GM19240 (cell line): ENCODE results near the gene SUN1.

Experiments used
- DNase-seq: peaks from one replicate; pipeline ENCODE4 v3.0.0; 2011; ENCODE audit warnings: low spot score; ENCODE audit not compliant: insufficient read length

The SUN1 gene

DNA sequence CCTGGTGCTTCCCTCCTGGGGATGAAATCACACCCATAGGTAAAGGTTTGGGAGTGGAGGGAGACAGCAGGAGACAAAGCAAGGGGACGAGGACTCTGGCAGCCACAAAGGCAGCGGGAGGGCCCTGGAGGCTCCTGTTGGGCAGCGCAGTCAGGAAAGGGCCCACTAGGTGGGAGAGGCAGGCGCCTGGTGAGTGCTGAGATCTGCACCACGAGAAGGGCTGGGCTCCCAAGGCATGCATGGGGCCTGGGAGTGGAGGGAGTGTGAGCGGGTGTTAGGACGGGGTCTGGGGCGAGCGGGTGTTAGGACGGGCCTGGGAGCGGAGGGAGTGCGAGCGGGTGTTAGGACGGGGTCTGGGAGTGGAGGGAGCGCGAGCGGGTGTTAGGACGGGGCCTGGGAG, 57.1 kb downstream of the SUN1 start:
- no peak for DNase-seq

DNA sequence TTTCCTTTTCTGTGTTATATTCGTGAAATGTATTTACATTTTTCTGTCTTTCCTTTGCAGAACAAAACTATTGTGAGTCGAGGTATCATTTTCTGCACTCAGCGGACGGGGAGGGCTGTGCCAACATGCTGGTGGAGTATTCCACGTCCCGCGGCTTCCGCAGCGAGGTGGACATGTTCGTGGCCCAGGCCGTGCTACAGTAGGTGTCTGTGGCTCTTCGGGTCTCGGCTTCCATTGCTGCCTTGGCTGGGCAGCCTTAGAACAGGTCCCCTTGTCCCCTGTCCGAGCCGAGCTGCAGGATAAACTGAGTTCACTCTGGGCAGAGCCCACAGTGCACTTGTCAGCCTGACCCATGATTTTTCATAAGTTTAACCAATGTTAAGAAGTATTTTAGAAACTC, 58.6 kb downstream of the SUN1 start:
- DNase-seq = no peak

DNA sequence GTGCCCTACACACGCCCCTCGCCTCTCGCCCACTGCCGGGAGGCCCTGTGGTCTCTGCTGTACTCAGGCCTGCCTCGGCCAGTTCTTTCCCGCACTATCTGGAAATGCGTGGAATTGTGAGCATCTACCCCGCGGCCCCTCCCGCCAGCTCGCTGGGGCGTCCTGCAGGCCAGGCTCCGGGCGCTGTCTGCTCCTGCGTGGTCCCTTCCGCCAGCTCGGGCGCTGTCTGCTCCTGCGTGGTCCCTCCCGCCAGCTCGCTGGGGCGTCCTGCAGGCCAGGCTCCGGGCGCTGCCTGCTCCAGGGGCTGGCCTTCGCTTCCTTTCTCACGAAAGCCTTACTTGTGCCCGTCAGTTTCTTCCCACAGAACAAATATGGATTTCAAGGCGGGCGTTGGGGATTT, 59.0 kb downstream of the SUN1 start:
- no peak for DNase-seq

DNA sequence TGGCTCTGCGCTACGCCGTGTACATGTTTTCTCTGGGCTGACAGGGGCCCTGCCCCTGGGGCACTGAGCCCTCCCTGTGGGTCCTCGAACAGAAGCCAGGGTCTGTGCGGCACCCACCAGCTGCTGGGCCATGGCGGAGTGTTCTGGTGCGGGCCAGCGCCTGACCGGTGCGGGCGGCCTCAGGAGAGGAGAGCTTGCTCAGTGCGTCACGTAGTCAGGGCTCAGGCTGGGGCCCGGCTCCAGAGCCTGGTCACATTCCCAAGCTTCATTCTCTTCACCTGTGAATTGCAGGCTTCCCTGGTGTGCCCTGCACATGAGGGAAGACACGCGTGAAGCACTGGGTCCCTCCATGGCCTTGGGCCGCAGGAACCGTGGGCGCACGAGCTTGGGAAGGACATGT, 59.5 kb downstream of the SUN1 start:
- DNase-seq = no peak

DNA sequence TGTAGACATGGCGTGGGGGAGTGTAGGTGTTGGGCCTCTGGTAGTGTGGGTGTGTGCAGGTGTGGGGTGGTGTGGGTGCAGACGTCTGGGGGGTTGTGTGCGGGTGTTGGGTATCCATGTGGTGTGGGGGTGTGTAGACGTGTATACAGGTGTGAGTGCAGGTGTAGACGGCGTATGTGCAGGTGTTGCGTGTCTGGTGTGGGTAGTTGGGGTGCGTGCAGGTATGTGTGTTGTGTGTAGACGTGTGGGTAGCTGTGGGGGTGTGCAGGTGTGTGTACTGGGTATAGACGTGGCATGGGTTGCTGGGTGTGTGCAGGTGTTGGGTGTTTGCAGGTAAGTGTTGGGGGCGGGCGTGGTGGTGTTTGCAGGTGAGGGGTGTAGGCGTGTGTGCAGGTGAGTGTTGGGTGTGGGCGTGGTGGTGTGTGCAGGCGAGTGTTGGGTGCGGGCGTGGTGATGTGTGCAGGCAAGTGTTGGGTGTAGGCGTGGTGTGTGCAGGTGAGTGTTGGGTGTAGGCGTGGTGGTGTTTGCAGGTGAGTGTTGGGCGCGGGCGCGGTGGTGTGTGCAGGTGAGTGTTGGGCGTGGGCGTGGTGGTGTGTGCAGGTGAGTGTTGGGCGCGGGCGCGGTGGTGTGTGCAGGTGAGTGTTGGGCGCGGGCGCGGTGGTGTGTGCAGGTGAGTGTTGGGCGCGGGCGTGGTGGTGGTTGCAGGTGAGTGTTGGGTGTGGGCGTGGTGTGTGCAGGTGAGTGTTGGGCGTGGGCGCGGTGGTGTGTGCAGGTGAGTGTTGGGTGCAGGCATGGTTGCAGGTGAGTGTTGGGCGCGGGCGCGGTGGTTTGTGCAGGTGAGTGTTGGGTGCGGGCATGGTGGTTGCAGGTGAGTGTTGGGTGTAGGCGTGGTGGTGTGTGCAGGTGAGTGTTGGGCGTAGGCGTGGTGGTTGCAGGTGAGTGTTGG, 60.6 kb downstream of the SUN1 start:
- DNase-seq = no peak

DNA sequence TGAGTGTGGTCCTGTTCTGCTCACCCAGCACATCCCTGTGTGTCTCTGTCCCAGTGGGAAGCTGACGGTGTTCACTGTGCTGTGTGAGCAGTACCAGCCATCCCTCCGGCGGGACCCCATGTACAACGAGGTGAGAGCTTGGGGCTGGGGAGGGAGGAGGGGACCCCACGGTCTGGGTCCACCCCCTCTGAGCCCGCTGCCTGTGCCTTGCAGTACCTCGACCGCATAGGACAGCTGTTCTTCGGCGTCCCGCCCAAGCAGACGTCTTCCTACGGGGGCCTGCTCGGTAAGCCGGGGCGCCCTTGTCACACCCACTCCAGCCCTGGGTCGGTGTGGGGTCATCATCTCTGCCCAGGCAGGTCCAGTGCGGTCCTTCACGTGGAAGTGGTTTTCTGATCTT, 61.4 kb downstream of the SUN1 start:
- no peak for DNase-seq

DNA sequence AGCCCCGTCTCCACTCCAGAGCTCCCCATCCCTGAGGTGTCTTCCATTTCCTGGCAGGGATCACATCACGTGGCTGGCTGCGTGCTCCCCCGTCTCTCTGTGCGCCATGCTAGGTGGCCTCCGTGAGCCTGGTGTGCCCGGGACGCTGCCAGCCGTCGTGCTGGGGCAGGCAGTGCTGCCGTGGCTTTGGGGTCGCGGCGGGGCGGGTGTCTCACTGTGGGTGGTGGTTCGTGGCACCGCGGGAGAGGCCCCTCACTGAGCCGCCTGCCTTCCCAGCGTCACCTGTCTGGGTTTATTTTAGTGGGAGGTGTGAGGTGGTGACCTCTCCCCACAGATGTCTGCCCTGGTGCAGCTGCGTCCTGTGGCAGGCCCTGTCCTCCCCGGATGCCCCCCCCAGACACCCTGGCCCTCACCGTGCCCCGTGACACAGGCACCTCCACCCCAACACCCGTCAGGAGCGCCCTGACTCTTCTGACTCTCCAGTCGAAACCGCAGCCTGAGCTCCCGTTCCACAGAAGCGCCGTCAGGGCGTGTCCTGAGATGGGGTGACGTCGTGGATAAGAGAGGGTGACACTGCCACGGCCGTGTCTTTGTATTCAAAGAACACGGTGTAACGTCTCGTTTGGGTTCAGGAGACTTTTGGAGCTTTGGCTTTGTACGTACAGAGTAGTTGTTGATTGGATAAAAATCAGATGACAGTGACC, 62.0 kb downstream of the SUN1 start:
- no peak for DNase-seq

DNA sequence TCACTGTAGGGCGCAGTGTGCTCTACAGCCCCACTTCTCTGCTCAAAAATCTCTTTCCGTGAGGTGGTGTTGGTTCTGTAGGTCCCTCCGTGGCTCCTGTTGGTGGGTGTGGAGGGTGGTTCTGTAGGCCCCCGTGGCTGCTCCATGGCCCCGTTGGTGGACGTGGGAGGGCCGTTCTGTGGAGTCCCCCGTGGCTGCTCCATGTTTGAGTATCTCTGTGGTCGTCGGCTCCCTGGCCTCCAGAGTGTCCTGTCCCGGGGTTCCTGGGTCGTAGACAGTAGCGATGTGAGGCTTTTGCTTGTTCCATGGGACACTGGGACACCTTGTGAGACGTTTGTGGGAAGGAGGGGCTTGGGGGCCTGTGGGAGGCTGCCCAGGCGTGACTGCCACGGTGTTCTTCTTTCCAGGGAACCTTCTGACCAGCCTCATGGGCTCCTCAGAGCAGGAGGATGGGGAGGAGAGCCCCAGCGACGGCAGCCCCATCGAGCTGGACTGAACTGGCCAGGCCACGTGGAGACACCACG, 62.7 kb downstream of the SUN1 start:
- DNase-seq = no peak

DNA sequence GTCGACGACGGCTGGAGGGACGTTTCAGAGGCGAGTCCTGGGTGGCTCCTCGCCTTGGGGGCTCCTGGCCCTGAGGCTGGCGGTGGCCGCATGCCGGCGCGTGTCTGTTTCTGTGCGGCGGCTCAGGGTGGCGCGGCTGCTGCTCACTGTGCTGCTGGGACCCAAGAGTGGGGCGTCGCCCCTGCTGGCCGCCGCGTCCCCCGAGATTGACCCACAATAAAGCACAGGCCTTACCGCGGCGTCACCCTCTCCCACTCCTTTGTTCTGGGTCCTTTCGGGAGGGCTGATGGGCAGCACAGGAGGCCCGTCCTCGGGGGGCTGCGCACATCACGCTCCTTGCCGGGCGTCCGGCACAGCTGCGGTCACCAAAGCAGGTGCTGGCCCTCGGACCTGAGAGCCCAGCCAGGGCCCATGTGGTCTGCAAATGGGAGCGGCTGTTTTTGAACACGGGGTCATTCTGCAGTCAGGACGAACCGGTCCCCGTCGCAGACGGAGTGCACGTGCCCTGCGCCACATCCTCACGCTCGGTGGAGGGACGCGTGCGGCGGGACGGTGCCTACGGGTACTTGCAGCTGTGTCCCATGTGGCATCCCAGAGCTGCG, 63.3 kb downstream of the SUN1 start:
- no peak for DNase-seq

DNA sequence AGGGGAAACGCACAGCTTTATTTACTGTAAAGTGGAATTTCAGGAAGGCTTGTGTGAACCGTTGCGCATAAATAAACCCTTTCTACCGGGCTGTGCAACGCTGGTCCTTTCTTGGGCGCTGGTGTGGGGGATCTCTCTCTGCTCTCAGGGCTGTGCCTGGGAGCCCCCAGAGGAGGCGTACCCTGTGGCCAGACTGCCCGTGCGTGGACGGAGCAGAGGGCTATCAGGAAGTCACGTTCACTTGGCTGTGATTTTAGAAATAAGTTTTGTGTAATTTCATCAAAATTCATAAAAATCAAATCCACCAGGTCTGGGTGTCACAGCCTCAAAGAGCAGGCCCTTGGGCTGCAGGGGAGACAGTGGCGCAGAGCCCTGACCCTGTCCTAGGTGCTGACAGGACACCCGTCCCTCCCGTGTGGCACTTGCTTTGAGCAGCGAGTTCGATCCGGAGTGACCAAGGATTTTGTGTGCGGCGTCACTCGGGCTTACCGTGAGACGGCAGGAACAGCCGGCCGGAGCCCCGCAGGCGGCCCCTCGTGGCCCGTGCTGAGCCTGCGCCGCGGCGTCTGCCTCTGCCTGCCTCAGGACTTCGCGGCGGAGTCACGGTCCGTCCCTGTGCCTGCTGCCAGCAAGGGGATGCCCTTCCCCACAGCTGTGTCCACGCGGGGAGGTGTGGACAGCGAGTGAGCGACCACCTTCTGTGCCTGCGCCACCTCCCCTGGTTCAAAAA, 64.2 kb downstream of the SUN1 start:
- DNase-seq = no peak

DNA sequence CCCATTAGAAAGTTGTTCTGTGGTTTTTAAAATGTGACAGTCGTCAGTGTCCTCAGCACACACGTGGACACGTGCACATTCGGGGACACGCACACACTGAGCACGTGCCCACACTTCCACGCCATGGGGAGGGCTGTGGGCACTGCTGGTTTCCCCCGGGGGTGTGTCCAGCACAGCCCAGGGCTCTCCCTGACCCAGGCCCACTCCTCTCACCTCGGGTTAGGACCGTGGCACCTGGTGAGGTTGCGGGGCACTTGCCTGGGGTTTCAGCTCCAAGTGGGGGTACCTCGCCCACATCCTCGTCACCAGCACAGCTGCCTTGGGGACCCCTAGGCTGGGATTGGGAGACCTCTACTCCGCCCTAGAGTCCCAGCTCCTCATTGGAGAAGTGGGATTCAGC, 64.8 kb downstream of the SUN1 start:
- DNase-seq = no peak

DNA sequence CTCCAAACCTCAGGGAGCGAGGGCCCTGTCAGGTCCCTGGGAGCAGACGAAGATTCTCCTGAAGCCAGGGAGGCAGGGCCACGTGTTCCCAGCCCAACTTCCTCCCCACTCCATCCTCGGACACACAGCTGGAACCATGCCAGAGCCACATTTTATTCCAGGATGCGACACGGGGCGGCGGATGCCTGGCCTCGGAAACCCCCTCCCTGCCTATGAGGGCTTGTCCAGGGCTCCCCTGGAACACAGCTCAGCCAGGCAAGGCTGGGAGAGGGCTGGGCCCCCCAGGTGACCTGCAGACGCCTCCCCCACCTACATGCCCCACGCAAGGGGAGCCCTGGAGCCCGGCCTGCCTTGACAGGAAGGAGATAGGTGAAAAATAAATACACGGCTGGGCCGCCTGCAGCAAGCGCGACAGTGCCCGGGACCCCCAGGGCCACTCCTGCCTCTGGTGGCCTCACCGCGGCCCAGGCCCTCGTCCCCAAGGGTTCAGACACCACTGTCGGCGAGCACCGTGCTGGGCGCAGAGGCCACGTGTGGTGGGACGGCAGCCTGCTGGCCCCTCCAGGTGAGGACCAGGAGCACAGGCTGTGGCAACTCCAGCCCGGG, 65.6 kb downstream of the SUN1 start:
- DNase-seq = no peak

DNA sequence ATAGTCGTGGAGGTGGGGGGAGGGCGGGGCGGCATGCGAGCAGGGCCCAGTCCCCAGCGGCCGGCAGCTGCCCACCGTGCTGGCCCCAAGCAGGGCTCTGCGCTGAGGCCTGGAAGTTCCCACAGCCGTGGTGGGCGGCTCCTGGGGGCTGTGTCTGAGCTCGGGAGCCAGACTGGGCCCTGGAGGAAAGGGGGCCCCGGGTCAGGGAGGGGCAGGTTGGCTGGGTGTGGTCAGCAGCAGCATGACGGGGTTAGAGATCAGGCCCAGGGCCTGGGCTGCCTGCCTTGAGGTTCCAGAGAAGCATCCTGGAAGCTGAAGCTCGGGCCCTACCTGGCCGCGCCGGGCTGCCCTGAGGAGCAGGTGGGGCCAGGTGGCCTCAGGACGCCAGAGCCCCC, 66.2 kb downstream of the SUN1 start:
- no peak for DNase-seq

DNA sequence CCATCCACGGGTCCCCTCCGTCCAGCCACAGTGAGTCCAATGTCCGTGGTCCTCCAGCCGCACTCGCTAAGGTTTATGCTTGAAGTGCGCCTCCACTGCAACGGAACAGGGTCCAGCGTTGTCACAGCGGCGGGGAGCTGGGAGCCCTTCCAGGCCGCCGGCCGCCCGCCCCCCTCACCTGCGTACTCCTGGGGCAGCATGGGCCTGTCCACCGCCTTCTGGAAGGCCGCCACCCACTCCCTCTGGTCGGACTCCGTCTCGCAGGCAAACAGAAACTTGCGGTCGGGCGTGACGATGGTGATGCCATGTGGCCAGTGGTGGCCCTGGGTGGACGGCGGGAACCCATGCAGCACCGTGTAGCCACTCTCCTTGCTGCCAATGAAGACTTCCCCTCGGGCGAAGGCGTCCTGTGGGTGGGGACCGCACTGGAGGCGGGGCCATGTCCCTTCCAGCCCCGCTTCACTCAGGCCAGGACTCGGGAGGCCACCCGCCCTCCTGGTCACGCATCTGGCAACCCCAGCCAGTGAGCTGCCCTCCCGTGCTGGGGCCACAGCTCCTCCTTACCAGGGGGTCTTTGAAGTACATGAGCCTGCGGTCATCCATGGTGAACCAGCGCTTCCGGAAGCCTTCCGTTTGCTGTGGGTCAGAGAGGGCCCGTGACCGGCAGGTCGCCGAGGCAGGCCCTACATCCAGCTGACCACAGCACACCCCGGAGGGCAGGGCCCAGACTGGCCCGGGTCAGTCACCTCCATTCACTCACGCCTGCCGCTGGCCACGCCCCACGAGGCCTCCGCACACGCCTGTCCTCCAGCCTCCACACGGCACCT, 66.8 kb downstream of the SUN1 start:
- DNase-seq = no peak

DNA sequence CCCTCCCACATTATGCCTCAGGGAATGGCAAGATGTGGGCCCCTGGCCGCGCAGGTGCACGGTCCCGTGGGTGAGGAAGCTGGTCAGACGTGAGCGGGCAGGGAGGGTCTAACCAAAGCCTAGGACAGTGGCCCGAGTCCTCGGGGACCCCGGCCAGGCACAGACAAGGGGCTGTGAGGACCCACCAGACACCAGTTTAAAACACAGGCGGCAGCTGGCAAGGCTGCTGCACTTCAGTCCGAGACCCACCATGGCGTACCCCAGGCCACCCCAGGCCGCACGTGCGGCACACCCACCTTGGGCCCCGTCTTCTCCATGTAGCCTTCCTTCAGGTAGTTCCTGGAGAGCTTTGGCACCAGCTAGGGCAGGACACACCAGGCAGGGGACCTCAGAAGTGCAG, 67.5 kb downstream of the SUN1 start:
- no peak for DNase-seq

DNA sequence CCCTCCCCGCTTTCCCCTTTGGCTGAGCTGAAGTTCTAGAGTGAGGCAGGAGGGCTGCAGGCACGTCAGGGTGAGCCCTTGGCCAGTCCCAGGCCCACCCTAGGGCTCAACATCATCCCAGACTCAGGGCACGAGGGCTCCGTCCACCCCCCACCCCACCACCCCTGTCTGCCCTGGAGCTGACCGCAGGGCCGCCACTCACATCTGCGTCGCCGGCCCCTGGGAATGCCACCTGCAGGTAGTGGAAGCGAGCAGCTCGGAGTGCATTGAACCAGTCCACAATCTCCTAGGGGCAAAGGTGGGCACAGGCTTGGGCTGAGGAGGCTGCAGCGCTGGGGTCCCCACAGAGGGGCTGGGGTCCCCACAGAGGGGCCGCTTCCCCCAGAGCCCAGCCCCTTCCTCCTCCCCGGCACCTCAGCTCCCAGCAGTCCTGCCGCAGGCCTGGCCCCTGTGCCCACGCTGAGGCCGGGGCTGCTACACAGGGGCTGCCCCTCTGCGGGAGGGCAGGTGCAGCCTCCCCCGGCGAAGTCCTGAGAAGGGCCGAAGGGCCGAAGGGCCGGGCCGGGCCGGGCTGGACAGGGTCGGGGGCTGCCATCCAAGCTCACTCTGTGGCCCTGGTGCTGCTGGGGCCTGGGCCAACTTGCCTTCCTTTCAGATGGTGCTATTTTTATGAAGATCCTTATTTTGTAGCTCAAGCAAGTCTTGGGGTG, 68.2 kb downstream of the SUN1 start:
- no peak for DNase-seq

DNA sequence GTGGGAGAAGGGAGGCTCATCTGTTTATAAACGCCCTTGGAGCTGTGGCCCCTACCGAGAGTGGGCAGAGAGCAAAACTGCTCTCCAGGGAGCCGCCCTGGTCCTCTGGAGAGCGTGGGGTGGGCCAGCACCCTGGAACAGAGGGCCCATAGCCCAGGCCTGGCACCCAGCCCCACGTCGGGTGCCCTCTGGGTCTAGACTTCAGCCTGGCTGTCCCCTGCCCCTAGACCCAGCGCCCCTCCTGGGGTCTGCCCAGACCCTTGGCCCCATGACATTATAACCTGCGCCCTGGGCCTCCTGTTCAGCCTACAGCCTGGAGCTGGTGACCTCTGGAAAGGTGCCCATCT, 68.7 kb downstream of the SUN1 start:
- no peak for DNase-seq

DNA sequence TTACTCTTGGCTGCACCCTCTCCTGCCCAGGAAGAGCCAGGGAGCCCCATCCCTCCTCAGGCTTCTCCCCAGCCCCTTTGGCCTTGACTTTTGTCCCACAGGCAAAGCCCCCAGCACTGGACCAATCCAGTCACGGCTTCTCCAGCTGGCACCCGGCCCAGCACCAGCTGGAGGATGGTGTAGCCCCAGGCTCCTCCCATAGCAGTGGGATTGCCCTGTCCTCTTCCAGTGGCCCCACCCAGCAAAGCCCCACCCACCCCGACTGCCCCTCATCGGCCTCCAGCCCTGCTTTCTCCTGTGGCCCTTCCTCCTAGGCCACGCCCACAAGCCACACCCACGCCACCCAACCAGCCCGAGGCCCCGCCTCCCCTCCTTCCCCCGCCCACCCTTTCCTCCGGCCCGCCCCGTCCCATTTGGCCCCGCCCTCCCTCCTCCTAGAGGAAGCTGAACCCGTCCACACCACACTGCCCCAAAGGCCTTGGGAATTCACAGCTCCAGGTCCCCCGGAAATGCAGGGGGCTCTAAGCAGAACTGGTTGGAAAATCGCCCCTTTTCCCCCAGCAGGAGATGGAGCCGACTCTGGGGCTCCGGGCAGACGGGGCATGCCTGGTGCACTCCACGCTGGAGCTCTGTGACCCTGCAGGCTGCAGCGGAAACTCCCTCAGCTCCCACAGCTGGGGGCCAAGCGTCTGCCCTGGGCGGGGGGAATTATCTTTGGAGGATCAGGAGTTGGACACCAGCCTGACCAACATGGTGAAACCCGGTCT, 69.3 kb downstream of the SUN1 start:
- no peak for DNase-seq

DNA sequence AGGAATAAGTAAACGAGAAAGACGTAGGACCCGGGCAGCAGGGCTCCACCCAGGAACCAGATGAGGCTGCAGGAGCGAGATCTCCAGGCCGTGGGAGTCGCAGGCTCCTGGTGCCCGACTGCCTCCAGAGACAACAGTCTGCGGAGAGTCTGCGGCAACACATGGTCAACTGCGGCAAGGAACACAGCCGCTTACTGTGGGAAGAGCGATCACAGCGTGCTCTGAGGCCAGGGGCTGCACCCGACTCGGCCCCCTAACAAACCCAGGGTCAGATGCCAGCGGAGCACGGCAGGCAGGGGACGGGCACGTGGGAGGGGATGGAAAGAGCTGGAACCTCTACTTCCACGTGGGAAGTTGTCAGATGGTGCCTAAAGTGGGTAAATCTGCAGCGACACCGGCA, 70.7 kb downstream of the SUN1 start:
- DNase-seq = no peak
